ENCODE measurements around the gene CACNA2D3.

The CACNA2D3 gene

DNA sequence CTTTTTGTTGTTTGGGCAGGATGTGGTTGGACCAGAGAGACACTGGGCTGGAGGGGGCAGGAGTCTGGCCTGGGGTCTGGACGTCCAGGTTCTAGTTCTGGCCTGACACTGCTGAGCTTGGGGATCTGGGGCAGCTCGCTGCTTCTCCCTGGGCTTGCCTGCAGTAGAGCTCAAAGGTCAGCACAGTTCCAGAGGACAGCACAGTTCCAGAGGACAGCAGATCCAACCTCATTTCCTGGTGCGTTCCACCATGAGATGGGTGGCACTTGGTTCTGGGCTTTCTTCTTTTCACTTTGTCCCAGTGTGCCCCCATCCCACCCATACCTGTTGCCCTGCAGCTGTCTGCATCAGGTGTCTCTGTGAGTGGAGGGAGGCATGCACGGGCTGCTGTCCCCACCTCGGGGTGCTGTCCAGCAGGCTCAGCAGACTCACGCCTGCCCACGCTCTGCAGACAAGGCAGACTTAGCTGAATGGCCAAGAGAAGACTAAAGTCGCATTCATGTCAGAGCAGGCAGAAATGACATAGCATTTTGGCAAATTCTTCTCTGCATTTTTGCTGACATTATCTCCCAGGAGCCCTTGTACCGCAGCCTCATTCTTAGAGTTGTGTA lies 16.7 kb downstream of the CACNA2D3 start:
- TF ChIP-seq, protein P1, sequence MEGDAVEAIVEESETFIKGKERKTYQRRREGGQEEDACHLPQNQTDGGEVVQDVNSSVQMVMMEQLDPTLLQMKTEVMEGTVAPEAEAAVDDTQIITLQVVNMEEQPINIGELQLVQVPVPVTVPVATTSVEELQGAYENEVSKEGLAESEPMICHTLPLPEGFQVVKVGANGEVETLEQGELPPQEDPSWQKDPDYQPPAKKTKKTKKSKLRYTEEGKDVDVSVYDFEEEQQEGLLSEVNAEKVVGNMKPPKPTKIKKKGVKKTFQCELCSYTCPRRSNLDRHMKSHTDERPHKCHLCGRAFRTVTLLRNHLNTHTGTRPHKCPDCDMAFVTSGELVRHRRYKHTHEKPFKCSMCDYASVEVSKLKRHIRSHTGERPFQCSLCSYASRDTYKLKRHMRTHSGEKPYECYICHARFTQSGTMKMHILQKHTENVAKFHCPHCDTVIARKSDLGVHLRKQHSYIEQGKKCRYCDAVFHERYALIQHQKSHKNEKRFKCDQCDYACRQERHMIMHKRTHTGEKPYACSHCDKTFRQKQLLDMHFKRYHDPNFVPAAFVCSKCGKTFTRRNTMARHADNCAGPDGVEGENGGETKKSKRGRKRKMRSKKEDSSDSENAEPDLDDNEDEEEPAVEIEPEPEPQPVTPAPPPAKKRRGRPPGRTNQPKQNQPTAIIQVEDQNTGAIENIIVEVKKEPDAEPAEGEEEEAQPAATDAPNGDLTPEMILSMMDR (IDR thresholded peaks at IDR 0.05; ENCODE audit: extremely low read depth, missing control alignments) = no peak
- DNase-seq (ENCODE audit: low spot score) = no peak

DNA sequence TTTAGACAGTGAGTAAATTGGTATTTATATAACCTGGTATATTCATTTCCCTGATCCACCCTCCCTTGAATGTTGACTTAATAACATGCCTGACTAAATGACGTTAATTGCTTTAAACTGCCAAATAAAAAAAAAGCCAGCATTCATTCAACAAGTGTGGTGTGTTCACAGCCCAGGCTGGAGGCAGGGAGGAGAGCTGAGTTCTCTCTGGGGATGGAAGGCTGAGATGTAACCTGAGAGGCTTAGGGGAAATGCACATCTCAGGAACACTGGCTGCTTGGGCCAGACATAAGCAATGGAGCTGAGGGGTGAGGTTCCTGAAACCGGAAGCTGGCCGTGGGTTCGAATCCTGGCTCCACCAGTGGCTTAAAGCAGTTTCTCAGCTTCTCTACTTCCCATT lies 17.3 kb downstream of the CACNA2D3 start:
- TF ChIP-seq, protein P1 (IDR thresholded peaks at IDR 0.05; ENCODE audit: extremely low read depth, missing control alignments) = no peak
- DNase-seq (ENCODE audit: low spot score) = no peak

DNA sequence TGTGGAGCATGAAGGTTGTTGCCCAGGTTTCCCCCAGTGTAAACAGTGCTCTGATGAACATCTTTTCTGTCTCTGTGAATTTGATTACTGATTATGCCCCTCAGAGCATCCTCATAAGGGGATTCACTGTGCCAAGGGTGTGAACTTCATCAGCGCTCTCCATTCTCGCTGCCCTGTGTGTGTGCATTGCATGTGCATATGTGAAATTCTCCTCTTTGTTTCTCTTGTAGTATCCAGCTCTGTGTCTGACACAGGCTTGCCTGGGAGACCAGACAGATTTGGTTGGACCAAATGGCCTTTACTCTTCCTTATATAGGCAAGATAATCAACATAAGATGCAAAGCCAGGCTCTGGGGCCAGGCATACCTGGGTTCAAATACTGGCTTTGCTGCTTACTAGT lies 21.9 kb downstream of the CACNA2D3 start:
- no peak for DNase-seq (ENCODE audit: low spot score)
- TF ChIP-seq, protein P1 (IDR thresholded peaks at IDR 0.05; ENCODE audit: extremely low read depth, missing control alignments) = no peak

DNA sequence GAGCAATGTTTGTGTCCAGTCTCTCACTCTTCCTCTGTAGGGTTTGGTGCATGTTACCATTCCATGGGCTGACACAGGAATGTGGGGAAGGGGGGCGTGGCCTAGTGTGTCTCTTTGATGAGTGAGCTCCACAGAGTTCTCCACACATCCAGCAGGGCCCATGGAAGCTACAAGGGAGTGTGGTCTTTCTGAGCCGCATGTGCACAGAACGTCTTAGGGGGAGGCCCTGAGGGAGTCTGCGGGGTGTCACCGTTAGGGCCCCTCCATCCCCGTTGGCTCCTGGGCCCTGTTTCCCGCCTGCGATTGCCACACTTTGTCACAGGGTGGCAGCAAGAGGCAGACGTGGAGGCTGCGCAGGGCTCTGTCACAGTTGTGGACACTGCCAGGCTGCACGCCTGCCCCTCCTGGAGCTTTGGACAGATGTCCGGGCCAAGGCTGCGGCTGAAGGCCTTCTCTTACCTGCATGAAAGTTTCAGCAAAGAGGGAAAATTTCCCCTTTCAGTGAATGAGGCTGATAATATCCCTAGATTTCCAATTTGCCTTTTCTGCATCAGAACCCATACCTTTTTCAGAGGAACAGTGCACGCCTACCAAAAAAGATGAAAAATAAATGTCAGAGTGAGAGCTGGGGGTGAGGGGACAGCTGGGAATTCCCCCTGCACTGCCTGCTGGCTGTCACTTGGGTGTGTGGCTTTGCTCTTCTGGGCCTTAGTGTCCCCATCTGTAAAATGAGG lies 24.3 kb downstream of the CACNA2D3 start:
- TF ChIP-seq, protein P1 (IDR thresholded peaks at IDR 0.05; ENCODE audit: extremely low read depth, missing control alignments) = peak; percentile 53
- DNase-seq (ENCODE audit: low spot score) = peak; percentile 44

- TF ChIP-seq, protein P1 (IDR thresholded peaks at IDR 0.05; ENCODE audit: extremely low read depth, missing control alignments) = no peak
- DNase-seq (ENCODE audit: low spot score) = no peak
These were observed 28.6 kb downstream of the CACNA2D3 start for GRCh38 chr3:54150864-54151467.

GRCh38 chr3:54153477-54153876 lies 31.1 kb downstream of the CACNA2D3 start:
- DNase-seq (ENCODE audit: low spot score) = no peak
- TF ChIP-seq, protein P1 (IDR thresholded peaks at IDR 0.05; ENCODE audit: extremely low read depth, missing control alignments) = no peak

- no peak for DNase-seq (ENCODE audit: low spot score)
- TF ChIP-seq, protein P1 (IDR thresholded peaks at IDR 0.05; ENCODE audit: extremely low read depth, missing control alignments) = no peak
These were observed 35.5 kb downstream of the CACNA2D3 start for GRCh38 chr3:54157860-54158259.
